ENCODE data around the gene MDM1.

Gene MDM1

GRCh38 chr12:68331869-68332727, at the start of gene MDM1:
Gene MDM1 (minus strand): TSS chr12:68332362. CDS start chr12:68332245, 117 bp downstream.
- no peaks in the 10 kb centered on the region for H3K27me3 ChIP-seq (ENCODE audit: control insufficient read depth, insufficient read depth, low read length)
- H3K4me1 ChIP-seq (ENCODE audit: control insufficient read depth, insufficient read depth, low read length) = peaks cover 16% of the 10 kb centered on the region

GRCh38 chr12:68381476-68382219, 49.5 kb upstream of the MDM1 start:
- Histone ChIP-seq H3K4me1 (ENCODE audit: control insufficient read depth, insufficient read depth, low read length) (no peaks in the 10 kb centered on the region), H3K9me3 (ENCODE audit: control insufficient read depth, insufficient read depth, low read length) (no peaks in the 10 kb centered on the region), H3K4me3 (ENCODE audit: low read depth, low read length) (no peak overlapping the region), H3K27me3 (ENCODE audit: control insufficient read depth, insufficient read depth, low read length) (no peaks in the 10 kb centered on the region), H3K9ac (ENCODE audit: low read depth, low read length) (no peak overlapping the region), H3K36me3 (ENCODE audit: control insufficient read depth, insufficient read depth, low read length) (no peaks in the 10 kb centered on the region)

More at GRCh38 chr12:68331869-68332727, at the start of gene MDM1:
- Histone ChIP-seq H3K9me3 (ENCODE audit: control insufficient read depth, insufficient read depth, low read length) (no peaks in the 10 kb centered on the region), H3K4me3 (ENCODE audit: low read depth, low read length) (peak within 1 kb of the TSS; percentile 90), H3K9ac (ENCODE audit: low read depth, low read length) (no peak within 1 kb of the TSS), H3K36me3 (ENCODE audit: control insufficient read depth, insufficient read depth, low read length) (no peaks in the 10 kb centered on the region)

- no peak overlapping the region for H3K9ac ChIP-seq (ENCODE audit: low read depth, low read length)
- H3K4me1 ChIP-seq (ENCODE audit: control insufficient read depth, insufficient read depth, low read length) = no peaks in the 10 kb centered on the region
- no peaks in the 10 kb centered on the region for H3K9me3 ChIP-seq (ENCODE audit: control insufficient read depth, insufficient read depth, low read length)
- H3K36me3 ChIP-seq (ENCODE audit: control insufficient read depth, insufficient read depth, low read length) = no peaks in the 10 kb centered on the region
- no peaks in the 10 kb centered on the region for H3K27me3 ChIP-seq (ENCODE audit: control insufficient read depth, insufficient read depth, low read length)
- H3K4me3 ChIP-seq (ENCODE audit: low read depth, low read length) = no peak overlapping the region
Observed at GRCh38 chr12:68378872-68379606, 46.9 kb upstream of the MDM1 start.

- Histone ChIP-seq H3K9ac (ENCODE audit: low read depth, low read length) (no peak overlapping the region), H3K27me3 (ENCODE audit: control insufficient read depth, insufficient read depth, low read length) (no peaks in the 10 kb centered on the region), H3K9me3 (ENCODE audit: control insufficient read depth, insufficient read depth, low read length) (no peaks in the 10 kb centered on the region), H3K36me3 (ENCODE audit: control insufficient read depth, insufficient read depth, low read length) (no peaks in the 10 kb centered on the region), H3K4me1 (ENCODE audit: control insufficient read depth, insufficient read depth, low read length) (no peaks in the 10 kb centered on the region), H3K4me3 (ENCODE audit: low read depth, low read length) (no peak overlapping the region)
Observed at GRCh38 chr12:68377881-68378280, 45.7 kb upstream of the MDM1 start.

GRCh38 chr12:68376901-68377300, 44.7 kb upstream of the MDM1 start:
- H3K4me3 ChIP-seq (ENCODE audit: low read depth, low read length) = no peak overlapping the region
- no peaks in the 10 kb centered on the region for H3K27me3 ChIP-seq (ENCODE audit: control insufficient read depth, insufficient read depth, low read length)
- no peaks in the 10 kb centered on the region for H3K4me1 ChIP-seq (ENCODE audit: control insufficient read depth, insufficient read depth, low read length)
- no peaks in the 10 kb centered on the region for H3K9me3 ChIP-seq (ENCODE audit: control insufficient read depth, insufficient read depth, low read length)
- H3K36me3 ChIP-seq (ENCODE audit: control insufficient read depth, insufficient read depth, low read length) = no peaks in the 10 kb centered on the region
- H3K9ac ChIP-seq (ENCODE audit: low read depth, low read length) = no peak overlapping the region

GRCh38 chr12:68375756-68376695, 43.9 kb upstream of the MDM1 start:
- Histone ChIP-seq H3K9me3 (ENCODE audit: control insufficient read depth, insufficient read depth, low read length) (no peaks in the 10 kb centered on the region), H3K9ac (ENCODE audit: low read depth, low read length) (no peak overlapping the region), H3K4me3 (ENCODE audit: low read depth, low read length) (no peak overlapping the region), H3K36me3 (ENCODE audit: control insufficient read depth, insufficient read depth, low read length) (no peaks in the 10 kb centered on the region), H3K4me1 (ENCODE audit: control insufficient read depth, insufficient read depth, low read length) (no peaks in the 10 kb centered on the region), H3K27me3 (ENCODE audit: control insufficient read depth, insufficient read depth, low read length) (no peaks in the 10 kb centered on the region)

- no peaks in the 10 kb centered on the region for H3K4me1 ChIP-seq (ENCODE audit: control insufficient read depth, insufficient read depth, low read length)
- no peak overlapping the region for H3K9ac ChIP-seq (ENCODE audit: low read depth, low read length)
- no peaks in the 10 kb centered on the region for H3K9me3 ChIP-seq (ENCODE audit: control insufficient read depth, insufficient read depth, low read length)
- H3K4me3 ChIP-seq (ENCODE audit: low read depth, low read length) = no peak overlapping the region
- H3K36me3 ChIP-seq (ENCODE audit: control insufficient read depth, insufficient read depth, low read length) = no peaks in the 10 kb centered on the region
- H3K27me3 ChIP-seq (ENCODE audit: control insufficient read depth, insufficient read depth, low read length) = no peaks in the 10 kb centered on the region
Observed at GRCh38 chr12:68374307-68374982, 42.3 kb upstream of the MDM1 start.

GRCh38 chr12:68370667-68371066, 38.5 kb upstream of the MDM1 start:
- no peak overlapping the region for H3K4me3 ChIP-seq (ENCODE audit: low read depth, low read length)
- H3K9ac ChIP-seq (ENCODE audit: low read depth, low read length) = no peak overlapping the region
- H3K9me3 ChIP-seq (ENCODE audit: control insufficient read depth, insufficient read depth, low read length) = no peaks in the 10 kb centered on the region
- H3K27me3 ChIP-seq (ENCODE audit: control insufficient read depth, insufficient read depth, low read length) = no peaks in the 10 kb centered on the region
- H3K36me3 ChIP-seq (ENCODE audit: control insufficient read depth, insufficient read depth, low read length) = no peaks in the 10 kb centered on the region
- no peaks in the 10 kb centered on the region for H3K4me1 ChIP-seq (ENCODE audit: control insufficient read depth, insufficient read depth, low read length)

- no peaks in the 10 kb centered on the region for H3K27me3 ChIP-seq (ENCODE audit: control insufficient read depth, insufficient read depth, low read length)
- H3K36me3 ChIP-seq (ENCODE audit: control insufficient read depth, insufficient read depth, low read length) = no peaks in the 10 kb centered on the region
- H3K4me1 ChIP-seq (ENCODE audit: control insufficient read depth, insufficient read depth, low read length) = peaks cover 3% of the 10 kb centered on the region
- no peak overlapping the region for H3K4me3 ChIP-seq (ENCODE audit: low read depth, low read length)
- H3K9me3 ChIP-seq (ENCODE audit: control insufficient read depth, insufficient read depth, low read length) = no peaks in the 10 kb centered on the region
- H3K9ac ChIP-seq (ENCODE audit: low read depth, low read length) = no peak overlapping the region
Observed at GRCh38 chr12:68370006-68370590, 37.9 kb upstream of the MDM1 start.

- H3K9ac ChIP-seq (ENCODE audit: low read depth, low read length) = no peak overlapping the region
- H3K9me3 ChIP-seq (ENCODE audit: control insufficient read depth, insufficient read depth, low read length) = no peaks in the 10 kb centered on the region
- H3K36me3 ChIP-seq (ENCODE audit: control insufficient read depth, insufficient read depth, low read length) = no peaks in the 10 kb centered on the region
- no peaks in the 10 kb centered on the region for H3K27me3 ChIP-seq (ENCODE audit: control insufficient read depth, insufficient read depth, low read length)
- no peak overlapping the region for H3K4me3 ChIP-seq (ENCODE audit: low read depth, low read length)
- peaks cover 3% of the 10 kb centered on the region for H3K4me1 ChIP-seq (ENCODE audit: control insufficient read depth, insufficient read depth, low read length)
Observed at GRCh38 chr12:68368327-68368726, 36.2 kb upstream of the MDM1 start.

Data from iPS-15b (cell line).